Measurements from ENCODE around the gene MCF2L2.
"Not testable (repeated sequence)": the region's sequence is repeated elsewhere in the genome, so short reads cannot be mapped to it uniquely, and the experiment has no call there.

MCF2L2 gene

GRCh38 chr3:183446838-183447205 is 18.4 kb upstream of the MCF2L2 start:
- no peak for TF ChIP-seq POU2F2 (IDR thresholded peaks at IDR 0.05; ENCODE audit: low read depth, low read length)
- TF ChIP-seq POLR2A (IDR thresholded peaks at IDR 0.05; ENCODE audit: low read depth, low read length): no peak
- TF ChIP-seq PAX5 (IDR thresholded peaks at IDR 0.05; ENCODE audit: insufficient read depth, low read length, severe bottlenecking): no peak
- no peak for TF ChIP-seq SPI1 (IDR thresholded peaks at IDR 0.05; ENCODE audit: low read depth, low read length)
- TF ChIP-seq TAF1 (IDR thresholded peaks at IDR 0.05; ENCODE audit: low read depth, low read length): no peak
- no peak for TF ChIP-seq POLR2AphosphoS5 (IDR thresholded peaks at IDR 0.05; ENCODE audit: low read depth, low read length)
- FAIRE-seq (no peak), DNase-seq (ENCODE audit: insufficient read length, low spot score) (no peak)

- TF ChIP-seq PAX5 (IDR thresholded peaks at IDR 0.05; ENCODE audit: insufficient read depth, low read length, severe bottlenecking): no peak
- TF ChIP-seq TAF1 (IDR thresholded peaks at IDR 0.05; ENCODE audit: low read depth, low read length): no peak
- no peak for TF ChIP-seq POLR2AphosphoS5 (IDR thresholded peaks at IDR 0.05; ENCODE audit: low read depth, low read length)
- TF ChIP-seq SPI1 (IDR thresholded peaks at IDR 0.05; ENCODE audit: low read depth, low read length): no peak
- no peak for TF ChIP-seq POU2F2 (IDR thresholded peaks at IDR 0.05; ENCODE audit: low read depth, low read length)
- TF ChIP-seq POLR2A (IDR thresholded peaks at IDR 0.05; ENCODE audit: low read depth, low read length): no peak
- DNase-seq (ENCODE audit: insufficient read length, low spot score) (no peak), FAIRE-seq (no peak)
Measured at GRCh38 chr3:183444748-183445147, 16.3 kb upstream of the MCF2L2 start.

GRCh38 chr3:183443395-183444385 is 15.3 kb upstream of the MCF2L2 start:
- DNase-seq (ENCODE audit: insufficient read length, low spot score) (no peak), FAIRE-seq (no peak)
- no peak for TF ChIP-seq POLR2A (IDR thresholded peaks at IDR 0.05; ENCODE audit: low read depth, low read length)
- TF ChIP-seq POU2F2 (IDR thresholded peaks at IDR 0.05; ENCODE audit: low read depth, low read length): no peak
- TF ChIP-seq SPI1 (IDR thresholded peaks at IDR 0.05; ENCODE audit: low read depth, low read length): no peak
- no peak for TF ChIP-seq POLR2AphosphoS5 (IDR thresholded peaks at IDR 0.05; ENCODE audit: low read depth, low read length)
- TF ChIP-seq PAX5 (IDR thresholded peaks at IDR 0.05; ENCODE audit: insufficient read depth, low read length, severe bottlenecking): no peak
- TF ChIP-seq TAF1 (IDR thresholded peaks at IDR 0.05; ENCODE audit: low read depth, low read length): no peak

- no peak for TF ChIP-seq POLR2A (IDR thresholded peaks at IDR 0.05; ENCODE audit: low read depth, low read length)
- no peak for TF ChIP-seq SPI1 (IDR thresholded peaks at IDR 0.05; ENCODE audit: low read depth, low read length)
- TF ChIP-seq PAX5 (IDR thresholded peaks at IDR 0.05; ENCODE audit: insufficient read depth, low read length, severe bottlenecking): no peak
- no peak for TF ChIP-seq POU2F2 (IDR thresholded peaks at IDR 0.05; ENCODE audit: low read depth, low read length)
- no peak for TF ChIP-seq TAF1 (IDR thresholded peaks at IDR 0.05; ENCODE audit: low read depth, low read length)
- no peak for TF ChIP-seq POLR2AphosphoS5 (IDR thresholded peaks at IDR 0.05; ENCODE audit: low read depth, low read length)
- FAIRE-seq (no peak), DNase-seq (ENCODE audit: insufficient read length, low spot score) (no peak)
Measured at GRCh38 chr3:183442994-183443393, 14.6 kb upstream of the MCF2L2 start.

- FAIRE-seq; DNase-seq (ENCODE audit: insufficient read length, low spot score): not testable (repeated sequence)
Measured at GRCh38 chr3:183440521-183440920, 12.1 kb upstream of the MCF2L2 start.

GRCh38 chr3:183439515-183439914 is 11.1 kb upstream of the MCF2L2 start:
- no peak for DNase-seq (ENCODE audit: insufficient read length, low spot score)
- no peak for FAIRE-seq
- TF ChIP-seq PAX5 (IDR thresholded peaks at IDR 0.05; ENCODE audit: insufficient read depth, low read length, severe bottlenecking): no peak
- no peak for TF ChIP-seq SPI1 (IDR thresholded peaks at IDR 0.05; ENCODE audit: low read depth, low read length)

GRCh38 chr3:183438735-183439134 is 10.3 kb upstream of the MCF2L2 start:
- DNase-seq (ENCODE audit: insufficient read length, low spot score) (no peak), FAIRE-seq (no peak)
- no peak for TF ChIP-seq POU2F2 (IDR thresholded peaks at IDR 0.05; ENCODE audit: low read depth, low read length)
- TF ChIP-seq TAF1 (IDR thresholded peaks at IDR 0.05; ENCODE audit: low read depth, low read length): no peak
- no peak for TF ChIP-seq POLR2AphosphoS5 (IDR thresholded peaks at IDR 0.05; ENCODE audit: low read depth, low read length)
- no peak for TF ChIP-seq SPI1 (IDR thresholded peaks at IDR 0.05; ENCODE audit: low read depth, low read length)
- TF ChIP-seq POLR2A (IDR thresholded peaks at IDR 0.05; ENCODE audit: low read depth, low read length): no peak
- no peak for TF ChIP-seq PAX5 (IDR thresholded peaks at IDR 0.05; ENCODE audit: insufficient read depth, low read length, severe bottlenecking)

- DNase-seq (ENCODE audit: insufficient read length, low spot score) (no peak), FAIRE-seq (no peak)
- TF ChIP-seq POLR2AphosphoS5 (IDR thresholded peaks at IDR 0.05; ENCODE audit: low read depth, low read length) (no peak), POU2F2 (IDR thresholded peaks at IDR 0.05; ENCODE audit: low read depth, low read length) (no peak), TAF1 (IDR thresholded peaks at IDR 0.05; ENCODE audit: low read depth, low read length) (no peak), SPI1 (IDR thresholded peaks at IDR 0.05; ENCODE audit: low read depth, low read length) (no peak), POLR2A (IDR thresholded peaks at IDR 0.05; ENCODE audit: low read depth, low read length) (no peak), PAX5 (IDR thresholded peaks at IDR 0.05; ENCODE audit: insufficient read depth, low read length, severe bottlenecking) (no peak)
Measured at GRCh38 chr3:183437666-183438564, 9.5 kb upstream of the MCF2L2 start.

GRCh38 chr3:183437061-183437460 is 8.6 kb upstream of the MCF2L2 start:
- no peak for DNase-seq (ENCODE audit: insufficient read length, low spot score)
- no peak for TF ChIP-seq POLR2A (IDR thresholded peaks at IDR 0.05; ENCODE audit: low read depth, low read length)
- TF ChIP-seq TAF1 (IDR thresholded peaks at IDR 0.05; ENCODE audit: low read depth, low read length): no peak
- no peak for TF ChIP-seq PAX5 (IDR thresholded peaks at IDR 0.05; ENCODE audit: insufficient read depth, low read length, severe bottlenecking)
- TF ChIP-seq POLR2AphosphoS5 (IDR thresholded peaks at IDR 0.05; ENCODE audit: low read depth, low read length): no peak
- TF ChIP-seq SPI1 (IDR thresholded peaks at IDR 0.05; ENCODE audit: low read depth, low read length): no peak
- TF ChIP-seq POU2F2 (IDR thresholded peaks at IDR 0.05; ENCODE audit: low read depth, low read length): no peak
- no peak for FAIRE-seq

All from GM12891 (cell line).